ENCODE measurements around the gene COL21A1.

COL21A1 gene

DNA sequence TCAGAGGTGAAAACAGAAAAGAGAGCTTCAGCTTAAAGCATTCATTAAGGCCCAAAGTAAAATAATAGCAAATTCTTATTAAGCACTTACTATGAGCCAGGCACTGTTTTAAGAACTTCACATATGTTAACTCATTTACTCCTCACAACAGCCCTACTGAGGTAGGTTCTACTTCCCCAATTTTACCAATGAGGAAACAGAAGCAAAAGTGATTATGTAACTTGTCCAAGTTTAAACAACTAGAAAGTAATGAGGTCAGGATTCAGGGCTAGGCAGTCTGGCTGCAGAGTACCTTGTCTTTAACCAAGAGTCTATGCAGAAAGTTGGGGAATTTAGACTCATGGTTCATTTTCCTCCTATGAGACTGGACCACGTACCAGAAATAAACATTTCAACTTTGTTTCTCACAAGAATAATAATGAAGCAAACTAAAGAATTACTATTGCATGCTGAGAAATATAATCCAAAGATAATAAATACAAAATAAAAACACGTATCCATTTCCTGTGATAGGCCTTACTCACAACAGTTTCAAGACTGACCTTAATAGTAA lies 3.8 kb downstream of the COL21A1 start:
- no peaks in the 10 kb centered on the region for H3K4me1 ChIP-seq (ENCODE audit: insufficient read depth, low read length)
- no peak overlapping the region for H3K27ac ChIP-seq (ENCODE audit: low read length)
- no peaks in the 10 kb centered on the region for H3K9me3 ChIP-seq (ENCODE audit: insufficient read depth, low read length, severe bottlenecking)
- H2AFZ ChIP-seq (ENCODE audit: low read depth, low read length): no peak overlapping the region
- H3K36me3 ChIP-seq (ENCODE audit: insufficient read depth, low read length): no peaks in the 10 kb centered on the region
- H3K4me2 ChIP-seq (ENCODE audit: insufficient read depth, low read length): no peak overlapping the region
- no peaks in the 10 kb centered on the region for H3K27me3 ChIP-seq (ENCODE audit: insufficient read depth, low read length, poor library complexity)
- TF ChIP-seq, protein P1, sequence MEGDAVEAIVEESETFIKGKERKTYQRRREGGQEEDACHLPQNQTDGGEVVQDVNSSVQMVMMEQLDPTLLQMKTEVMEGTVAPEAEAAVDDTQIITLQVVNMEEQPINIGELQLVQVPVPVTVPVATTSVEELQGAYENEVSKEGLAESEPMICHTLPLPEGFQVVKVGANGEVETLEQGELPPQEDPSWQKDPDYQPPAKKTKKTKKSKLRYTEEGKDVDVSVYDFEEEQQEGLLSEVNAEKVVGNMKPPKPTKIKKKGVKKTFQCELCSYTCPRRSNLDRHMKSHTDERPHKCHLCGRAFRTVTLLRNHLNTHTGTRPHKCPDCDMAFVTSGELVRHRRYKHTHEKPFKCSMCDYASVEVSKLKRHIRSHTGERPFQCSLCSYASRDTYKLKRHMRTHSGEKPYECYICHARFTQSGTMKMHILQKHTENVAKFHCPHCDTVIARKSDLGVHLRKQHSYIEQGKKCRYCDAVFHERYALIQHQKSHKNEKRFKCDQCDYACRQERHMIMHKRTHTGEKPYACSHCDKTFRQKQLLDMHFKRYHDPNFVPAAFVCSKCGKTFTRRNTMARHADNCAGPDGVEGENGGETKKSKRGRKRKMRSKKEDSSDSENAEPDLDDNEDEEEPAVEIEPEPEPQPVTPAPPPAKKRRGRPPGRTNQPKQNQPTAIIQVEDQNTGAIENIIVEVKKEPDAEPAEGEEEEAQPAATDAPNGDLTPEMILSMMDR (IDR thresholded peaks at IDR 0.05; ENCODE audit: borderline replicate concordance, extremely low read depth, low read length, poor library complexity, severe bottlenecking): no peak
- TF ChIP-seq EZH2 (IDR thresholded peaks at IDR 0.05; ENCODE audit: borderline replicate concordance, low read depth, low read length, severe bottlenecking): no peak
- no peak overlapping the region for H3K9ac ChIP-seq (ENCODE audit: low read depth, low read length)
- H3K4me3 ChIP-seq (ENCODE audit: low read depth in 1 of 2, low read length in 2 of 2): no peak overlapping the region
- no peak for DNase-seq
- H4K20me1 ChIP-seq (ENCODE audit: insufficient read depth, low read length): no peaks in the 10 kb centered on the region
- H3K79me2 ChIP-seq (ENCODE audit: insufficient read depth, low read length): no peaks in the 10 kb centered on the region
- no peak for ATAC-seq (ENCODE audit: insufficient read depth, low read depth)

DNA sequence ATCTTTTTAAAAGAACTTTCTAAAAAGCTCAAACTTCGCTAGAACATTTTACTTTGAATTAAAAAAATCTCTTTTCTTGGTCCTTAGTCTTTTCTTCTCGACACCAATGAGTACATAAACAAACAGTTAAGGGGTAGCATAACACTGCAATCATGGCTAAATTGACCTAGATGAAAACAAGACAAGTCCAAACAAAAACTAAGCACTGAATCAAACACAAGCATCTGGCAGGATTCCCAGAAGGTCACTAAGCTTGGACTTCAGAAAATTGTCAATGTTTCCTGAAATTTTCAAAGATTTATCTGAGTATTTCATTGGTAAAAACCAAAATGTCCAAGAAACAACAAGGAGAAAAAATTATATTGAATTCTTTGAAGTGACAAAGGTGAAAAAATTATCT lies 5.0 kb downstream of the COL21A1 start:
- ATAC-seq (ENCODE audit: insufficient read depth, low read depth) (no peak), DNase-seq (no peak)
- H2AFZ ChIP-seq (ENCODE audit: low read depth, low read length): no peak overlapping the region
- H3K79me2 ChIP-seq (ENCODE audit: insufficient read depth, low read length): no peaks in the 10 kb centered on the region
- H4K20me1 ChIP-seq (ENCODE audit: insufficient read depth, low read length): no peaks in the 10 kb centered on the region
- no peaks in the 10 kb centered on the region for H3K9me3 ChIP-seq (ENCODE audit: insufficient read depth, low read length, severe bottlenecking)
- H3K27ac ChIP-seq (ENCODE audit: low read length): no peak overlapping the region
- H3K36me3 ChIP-seq (ENCODE audit: insufficient read depth, low read length): no peaks in the 10 kb centered on the region
- no peak overlapping the region for H3K9ac ChIP-seq (ENCODE audit: low read depth, low read length)
- no peaks in the 10 kb centered on the region for H3K4me1 ChIP-seq (ENCODE audit: insufficient read depth, low read length)
- TF ChIP-seq, protein P1 (IDR thresholded peaks at IDR 0.05; ENCODE audit: borderline replicate concordance, extremely low read depth, low read length, poor library complexity, severe bottlenecking): no peak
- TF ChIP-seq EZH2 (IDR thresholded peaks at IDR 0.05; ENCODE audit: borderline replicate concordance, low read depth, low read length, severe bottlenecking): no peak
- no peaks in the 10 kb centered on the region for H3K27me3 ChIP-seq (ENCODE audit: insufficient read depth, low read length, poor library complexity)
- no peak overlapping the region for H3K4me3 ChIP-seq (ENCODE audit: low read depth in 1 of 2, low read length in 2 of 2)
- no peak overlapping the region for H3K4me2 ChIP-seq (ENCODE audit: insufficient read depth, low read length)

DNA sequence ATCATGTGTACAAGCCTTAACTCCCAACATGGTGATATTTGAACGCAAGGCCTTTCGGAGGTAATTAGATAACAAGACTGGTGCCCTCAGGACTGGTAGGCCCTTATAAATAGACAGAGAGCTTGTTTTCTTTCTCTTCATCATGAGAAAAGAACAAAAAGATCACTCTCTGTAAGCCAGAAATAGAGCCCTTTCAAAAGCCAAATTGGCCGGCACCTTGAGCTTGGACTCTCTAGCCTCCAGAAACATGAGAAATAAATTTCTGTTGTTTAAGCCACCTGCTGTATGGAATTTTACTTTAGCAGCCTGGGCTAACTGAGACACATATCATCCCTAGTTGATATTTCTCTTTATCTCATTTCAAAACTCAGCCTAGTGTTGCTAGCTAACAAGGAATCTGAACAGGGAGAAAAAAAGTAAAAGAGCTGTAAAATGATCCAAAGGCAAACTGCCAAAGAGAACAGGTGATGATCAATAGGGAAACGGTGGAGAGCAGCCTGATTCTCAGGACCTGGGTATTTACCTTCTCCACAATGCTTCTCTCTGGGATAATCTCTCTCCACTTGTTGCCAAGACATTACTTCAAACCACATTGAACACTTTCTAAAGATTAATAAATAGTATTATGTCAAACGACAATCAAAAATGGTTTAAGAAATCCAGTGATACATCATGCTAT lies 6.1 kb downstream of the COL21A1 start:
- H4K20me1 ChIP-seq (ENCODE audit: insufficient read depth, low read length): no peaks in the 10 kb centered on the region
- no peak for DNase-seq
- H3K4me3 ChIP-seq (ENCODE audit: low read depth in 1 of 2, low read length in 2 of 2): no peak overlapping the region
- H3K27ac ChIP-seq (ENCODE audit: low read length): no peak overlapping the region
- H3K9me3 ChIP-seq (ENCODE audit: insufficient read depth, low read length, severe bottlenecking): no peaks in the 10 kb centered on the region
- H3K9ac ChIP-seq (ENCODE audit: low read depth, low read length): no peak overlapping the region
- no peaks in the 10 kb centered on the region for H3K36me3 ChIP-seq (ENCODE audit: insufficient read depth, low read length)
- H3K4me2 ChIP-seq (ENCODE audit: insufficient read depth, low read length): no peak overlapping the region
- no peak overlapping the region for H2AFZ ChIP-seq (ENCODE audit: low read depth, low read length)
- no peak for ATAC-seq (ENCODE audit: insufficient read depth, low read depth)
- TF ChIP-seq, protein P1 (IDR thresholded peaks at IDR 0.05; ENCODE audit: borderline replicate concordance, extremely low read depth, low read length, poor library complexity, severe bottlenecking): no peak
- no peak for TF ChIP-seq EZH2 (IDR thresholded peaks at IDR 0.05; ENCODE audit: borderline replicate concordance, low read depth, low read length, severe bottlenecking)
- H3K79me2 ChIP-seq (ENCODE audit: insufficient read depth, low read length): no peaks in the 10 kb centered on the region
- H3K4me1 ChIP-seq (ENCODE audit: insufficient read depth, low read length): no peaks in the 10 kb centered on the region
- no peaks in the 10 kb centered on the region for H3K27me3 ChIP-seq (ENCODE audit: insufficient read depth, low read length, poor library complexity)

All from DND-41 (cell line).